ENCODE results near the gene FLOT2.

GRCh38 chr17:28925912-28926365, 28.4 kb upstream of the FLOT2 start:
- no peak for TF ChIP-seq CTCF (IDR thresholded peaks at IDR 0.05)
- TF ChIP-seq POLR2A (IDR thresholded peaks at IDR 0.05): no peak
